MM.1S (cell line): ENCODE results near the gene MVD.

ENCODE experiments used
- DNase-seq: peaks from one replicate; pipeline ENCODE4 v3.0.0-alpha.2; 2015
- H2AFZ ChIP-seq: fragments of 300-600 bp; sonication (generic); 2 replicates; pipeline ENCODE4 v1.6.0; 2016; ENCODE audit warnings: antibody characterized with exemption, low read length
- H3F3A ChIP-seq: fragments of 300-600 bp; sonication (generic); 2 replicates; pipeline ENCODE4 v1.6.1; 2016; ENCODE audit warnings: mild to moderate bottlenecking, antibody characterized with exemption, low read length, moderate library complexity, mixed read lengths; ENCODE audit not compliant: insufficient read depth
- H3K27ac ChIP-seq: fragments of 300-600 bp; sonication (generic); 2 replicates; pipeline ENCODE4 v1.5.1; 2016; ENCODE audit warnings: mild to moderate bottlenecking, low read length
- H3K27me3 ChIP-seq: fragments of 300-600 bp; sonication (generic); replicated peaks from 2 replicates; pipeline ENCODE4 v1.6.0; 2016; ENCODE audit warnings: low read length; ENCODE audit not compliant: insufficient read depth
- H3K36me3 ChIP-seq: fragments of 300-600 bp; sonication (generic); replicated peaks from 2 replicates; pipeline ENCODE4 v1.6.1; 2016; ENCODE audit warnings: mild to moderate bottlenecking, low read length, mixed read lengths; ENCODE audit not compliant: insufficient read depth
- H3K4me1 ChIP-seq: fragments of 300-600 bp; sonication (generic); 2 replicates; pipeline ENCODE4 v1.6.1; 2016; ENCODE audit warnings: low read length, mixed read lengths
- H3K4me2 ChIP-seq: fragments of 300-600 bp; sonication (generic); 2 replicates; pipeline ENCODE4 v1.6.0; 2016; ENCODE audit warnings: low read depth, low read length
- H3K4me3 ChIP-seq: fragments of 300-600 bp; sonication (generic); 2 replicates; pipeline ENCODE4 v1.5.1; 2016; ENCODE audit warnings: low read length, mixed read lengths
- H3K79me2 ChIP-seq: fragments of 300-600 bp; sonication (generic); 2 replicates; pipeline ENCODE4 v1.6.1; 2016; ENCODE audit warnings: mixed run types, low read length, mixed read lengths
- H3K9ac ChIP-seq: fragments of 300-600 bp; sonication (generic); 2 replicates; pipeline ENCODE4 v1.6.1; 2016; ENCODE audit warnings: low read length, mixed read lengths
- H3K9me2 ChIP-seq: fragments of 300-600 bp; sonication (generic); replicated peaks from 2 replicates; pipeline ENCODE4 v1.6.1; 2016; ENCODE audit warnings: mild to moderate bottlenecking, low read length, mixed read lengths; ENCODE audit not compliant: insufficient read depth
- H3K9me3 ChIP-seq: fragments of 300-600 bp; sonication (generic); replicated peaks from 2 replicates; pipeline ENCODE4 v1.6.1; 2016; ENCODE audit warnings: mild to moderate bottlenecking, low read length, mixed read lengths; ENCODE audit not compliant: insufficient read depth
- H4K20me1 ChIP-seq: fragments of 300-600 bp; sonication (generic); 2 replicates; pipeline ENCODE4 v1.6.1; 2016; ENCODE audit warnings: mild to moderate bottlenecking, low read length, moderate library complexity, mixed read lengths; ENCODE audit not compliant: insufficient read depth
- EZH2 ChIP-seq: fragments of 300-600 bp; sonication (generic); optimal IDR thresholded peaks from 2 replicates; pipeline ENCODE3; 2017; ENCODE audit warnings: low read depth, mild to moderate bottlenecking, antibody characterized with exemption, low read length, mixed read lengths
- EZH2phosphoT487 ChIP-seq: fragments of 300-600 bp; sonication (generic); IDR thresholded peaks from 2 replicates; pipeline ENCODE4 v1.6.1; 2018; ENCODE audit warnings: antibody characterized with exemption, low read length
- TF ChIP-seq, protein P1 (sequence below): fragments of 300-600 bp; sonication (generic); IDR thresholded peaks from 2 replicates; pipeline ENCODE4 v1.5.1; 2016; ENCODE audit warnings: antibody characterized with exemption, low read length, mixed read lengths

MVD gene

DNA sequence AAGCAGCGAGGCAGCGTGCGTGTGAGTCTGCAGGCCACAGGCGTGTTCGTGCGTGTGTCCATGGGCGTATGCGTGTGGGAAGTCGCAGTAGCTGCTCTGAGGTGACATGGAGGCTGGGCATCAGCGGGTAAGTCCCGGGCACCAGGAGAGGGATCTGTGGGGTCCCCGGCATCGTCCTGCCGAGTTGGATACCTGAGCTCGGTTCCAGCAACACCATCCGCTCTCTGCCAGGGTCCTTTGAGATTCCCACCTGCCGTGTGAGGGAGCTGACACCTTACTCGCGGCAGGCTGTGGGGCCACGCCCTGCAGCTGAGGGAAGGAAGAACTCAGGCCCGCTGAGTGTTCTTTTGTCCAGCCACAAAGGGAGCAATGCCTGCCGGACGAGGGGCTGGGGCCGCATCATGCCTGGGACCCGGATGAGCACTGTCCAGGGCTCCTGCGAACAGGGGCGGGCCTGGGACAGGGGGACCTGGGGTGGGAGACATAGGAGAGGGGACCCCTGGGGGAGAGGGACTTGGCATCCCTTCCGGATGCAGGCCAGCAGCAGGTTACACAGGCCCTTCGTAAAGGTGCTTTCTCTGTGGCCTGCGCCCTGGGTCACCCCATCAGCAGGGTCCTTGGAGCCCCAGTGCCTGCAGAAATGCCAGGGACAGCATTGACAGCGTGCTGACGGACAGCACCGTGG, 28.4 kb upstream of the MVD start:
- Histone ChIP-seq H3K4me1 (no peaks in the 10 kb centered on the region), H3K36me3 (no peaks in the 10 kb centered on the region), H3K79me2 (no peaks in the 10 kb centered on the region), H3K9me3 (no peaks in the 10 kb centered on the region), H3K9ac (no peak overlapping the region), H3K4me3 (no peak overlapping the region), H4K20me1 (no peaks in the 10 kb centered on the region), H3K27me3 (no peaks in the 10 kb centered on the region), H3K27ac (no peak overlapping the region), H3K4me2 (no peak overlapping the region), H3F3A (no peaks in the 10 kb centered on the region), H3K9me2 (no peaks in the 10 kb centered on the region), H2AFZ (no peak overlapping the region)
- TF ChIP-seq EZH2phosphoT487, result no peak
- TF ChIP-seq, protein P1, sequence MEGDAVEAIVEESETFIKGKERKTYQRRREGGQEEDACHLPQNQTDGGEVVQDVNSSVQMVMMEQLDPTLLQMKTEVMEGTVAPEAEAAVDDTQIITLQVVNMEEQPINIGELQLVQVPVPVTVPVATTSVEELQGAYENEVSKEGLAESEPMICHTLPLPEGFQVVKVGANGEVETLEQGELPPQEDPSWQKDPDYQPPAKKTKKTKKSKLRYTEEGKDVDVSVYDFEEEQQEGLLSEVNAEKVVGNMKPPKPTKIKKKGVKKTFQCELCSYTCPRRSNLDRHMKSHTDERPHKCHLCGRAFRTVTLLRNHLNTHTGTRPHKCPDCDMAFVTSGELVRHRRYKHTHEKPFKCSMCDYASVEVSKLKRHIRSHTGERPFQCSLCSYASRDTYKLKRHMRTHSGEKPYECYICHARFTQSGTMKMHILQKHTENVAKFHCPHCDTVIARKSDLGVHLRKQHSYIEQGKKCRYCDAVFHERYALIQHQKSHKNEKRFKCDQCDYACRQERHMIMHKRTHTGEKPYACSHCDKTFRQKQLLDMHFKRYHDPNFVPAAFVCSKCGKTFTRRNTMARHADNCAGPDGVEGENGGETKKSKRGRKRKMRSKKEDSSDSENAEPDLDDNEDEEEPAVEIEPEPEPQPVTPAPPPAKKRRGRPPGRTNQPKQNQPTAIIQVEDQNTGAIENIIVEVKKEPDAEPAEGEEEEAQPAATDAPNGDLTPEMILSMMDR, result no peak
- TF ChIP-seq EZH2, result no peak
- no peak for DNase-seq

DNA sequence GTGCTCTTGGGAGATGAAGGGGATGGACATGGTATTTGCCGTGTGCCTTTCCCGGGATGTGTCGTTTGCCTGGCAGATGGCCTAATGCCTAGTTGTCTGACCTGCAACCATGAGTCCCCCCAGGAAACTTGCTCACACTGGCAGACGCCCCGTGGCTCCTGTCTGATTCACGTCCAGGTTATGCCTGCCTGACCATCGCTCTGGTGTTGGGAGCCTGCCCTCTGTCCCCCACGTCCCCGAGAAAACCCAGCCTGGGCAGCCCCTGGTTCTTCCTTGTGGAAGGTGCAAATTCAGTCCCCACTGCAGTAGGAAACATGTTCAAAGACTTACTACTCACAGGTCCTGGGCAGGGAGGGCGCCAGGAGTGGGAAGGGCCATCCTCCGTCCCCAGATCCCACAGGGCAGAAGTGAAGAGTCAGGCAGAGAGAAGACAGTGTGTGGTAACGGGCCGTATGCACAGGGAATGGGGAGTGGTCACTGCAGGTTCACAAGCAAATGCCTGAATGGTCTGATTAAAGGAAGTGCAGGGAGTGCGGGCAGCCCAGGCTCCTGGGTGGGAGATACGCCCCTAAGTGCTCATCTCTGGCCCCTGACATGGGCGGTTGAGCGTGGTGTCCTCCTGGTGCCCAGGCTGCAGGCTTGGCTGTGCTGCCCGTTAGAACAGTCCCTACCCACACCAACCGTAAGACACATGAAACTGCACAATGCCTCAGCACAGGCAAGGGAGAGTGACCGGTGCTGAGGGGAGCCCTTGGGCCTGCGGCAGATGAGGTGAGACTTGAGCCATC, 27.6 kb upstream of the MVD start:
- H3K4me1 ChIP-seq, result no peaks in the 10 kb centered on the region
- TF ChIP-seq, protein P1, result no peak
- no peak for TF ChIP-seq EZH2phosphoT487
- TF ChIP-seq EZH2, result no peak
- H3K4me3 ChIP-seq, result no peak overlapping the region
- H4K20me1 ChIP-seq, result no peaks in the 10 kb centered on the region
- H3K9me2 ChIP-seq, result no peaks in the 10 kb centered on the region
- H3K36me3 ChIP-seq, result no peaks in the 10 kb centered on the region
- H3K4me2 ChIP-seq, result no peak overlapping the region
- H2AFZ ChIP-seq, result no peak overlapping the region
- DNase-seq, result no peak
- no peaks in the 10 kb centered on the region for H3K27me3 ChIP-seq
- H3K27ac ChIP-seq, result no peak overlapping the region
- no peaks in the 10 kb centered on the region for H3K79me2 ChIP-seq
- no peak overlapping the region for H3K9ac ChIP-seq
- no peaks in the 10 kb centered on the region for H3K9me3 ChIP-seq
- H3F3A ChIP-seq, result no peaks in the 10 kb centered on the region

DNA sequence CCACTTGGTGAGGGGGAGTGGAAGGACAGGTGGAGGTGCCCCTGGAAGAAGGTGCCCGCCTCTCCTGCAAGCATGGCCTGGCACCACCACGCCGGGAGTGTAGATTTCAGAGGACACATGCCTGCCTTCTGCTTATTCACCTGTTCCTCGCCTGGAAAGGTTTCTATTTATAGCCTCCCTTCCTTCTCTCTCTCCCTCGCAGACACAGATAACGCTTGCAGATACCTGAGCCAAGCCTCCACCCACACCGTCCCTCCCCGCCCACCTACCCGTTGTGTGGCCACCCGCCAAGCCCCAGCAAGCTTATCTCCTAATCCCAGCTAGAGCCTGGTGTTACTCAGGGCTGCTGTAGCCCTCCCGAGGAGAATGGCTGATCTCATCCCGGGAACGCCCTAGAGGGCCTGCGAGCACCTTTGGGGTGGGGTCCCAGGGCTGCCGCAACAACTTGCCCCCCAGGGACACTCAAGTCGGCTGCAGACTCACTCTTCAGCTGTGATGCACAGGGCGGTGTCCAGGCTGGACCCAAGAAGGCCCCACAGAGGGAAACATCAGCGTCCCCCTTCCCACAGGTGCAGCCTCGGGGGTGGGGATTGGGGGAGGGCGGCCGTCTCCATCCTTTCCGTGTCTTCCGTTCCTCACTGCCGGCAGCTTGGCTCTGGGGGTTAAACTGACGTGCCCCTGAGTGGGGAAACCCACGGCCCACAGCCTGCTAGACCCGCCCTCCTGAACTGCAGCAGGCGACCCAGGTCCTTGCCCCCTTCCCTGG, 25.3 kb upstream of the MVD start:
- no peak overlapping the region for H3K4me3 ChIP-seq

More for the DNA sequence above, 25.3 kb upstream of the MVD start:
- TF ChIP-seq EZH2 (no peak), EZH2phosphoT487 (no peak)
- TF ChIP-seq, protein P1, result no peak
- peaks cover 8% of the 10 kb centered on the region; the same call in 1 of the 2 replicates for H3K79me2 ChIP-seq
- H3K9ac ChIP-seq, result no peak overlapping the region
- no peaks in the 10 kb centered on the region for H3K36me3 ChIP-seq
- no peaks in the 10 kb centered on the region for H3K9me3 ChIP-seq
- no peak overlapping the region for H3K4me2 ChIP-seq
- DNase-seq, result no peak
- no peak overlapping the region for H2AFZ ChIP-seq
- H3K4me1 ChIP-seq, result 0 out of 2 replicates have a peak, but pooled peaks cover 7% of the 10 kb centered on the region
- peaks cover 11% of the 10 kb centered on the region for H3F3A ChIP-seq
- H4K20me1 ChIP-seq, result no peaks in the 10 kb centered on the region
- no peak overlapping the region for H3K27ac ChIP-seq
- no peaks in the 10 kb centered on the region for H3K27me3 ChIP-seq
- H3K9me2 ChIP-seq, result no peaks in the 10 kb centered on the region
